Muscle layer of duodenum (tissue), 2 donors: ENCODE measurements around the gene CCDC134.

ENCODE experiments used
- H3K27ac ChIP-seq: one replicate; pipeline ENCODE4 v1.7.0; 2013; ENCODE audit warnings: mild to moderate bottlenecking, low read length
- H3K27me3 ChIP-seq: one replicate; pipeline ENCODE4 v1.7.0; 2013; ENCODE audit warnings: low read depth, mild to moderate bottlenecking, control low read depth, low read length
- H3K36me3 ChIP-seq, 2 donors: one replicate each; pipeline ENCODE4 v1.7.0; 2013; ENCODE audit warnings: low read length in 2 of 2, control low read depth in 1 of 2, mild to moderate bottlenecking in 1 of 2; ENCODE audit not compliant: insufficient read depth in 2 of 2, control insufficient read depth in 1 of 2
- H3K4me1 ChIP-seq, 2 donors: one replicate each; pipeline ENCODE4 v1.7.0; 2013; ENCODE audit warnings: low read length in 2 of 2, mild to moderate bottlenecking in 2 of 2, control low read depth in 1 of 2, moderate library complexity in 1 of 2; ENCODE audit not compliant: insufficient read depth in 2 of 2, control insufficient read depth in 1 of 2
- H3K4me3 ChIP-seq, 2 donors: one replicate each; pipeline ENCODE4 v1.7.0; 2013; ENCODE audit warnings: low read length in 2 of 2, low read depth in 1 of 2, mild to moderate bottlenecking in 1 of 2
- H3K9me3 ChIP-seq, 2 donors: one replicate each; pipeline ENCODE4 v1.7.0; 2013; ENCODE audit warnings: low read length in 2 of 2, control low read depth in 1 of 2, mild to moderate bottlenecking in 1 of 2; ENCODE audit not compliant: control insufficient read depth in 1 of 2
- donor health status: healthy.

CCDC134 gene

DNA sequence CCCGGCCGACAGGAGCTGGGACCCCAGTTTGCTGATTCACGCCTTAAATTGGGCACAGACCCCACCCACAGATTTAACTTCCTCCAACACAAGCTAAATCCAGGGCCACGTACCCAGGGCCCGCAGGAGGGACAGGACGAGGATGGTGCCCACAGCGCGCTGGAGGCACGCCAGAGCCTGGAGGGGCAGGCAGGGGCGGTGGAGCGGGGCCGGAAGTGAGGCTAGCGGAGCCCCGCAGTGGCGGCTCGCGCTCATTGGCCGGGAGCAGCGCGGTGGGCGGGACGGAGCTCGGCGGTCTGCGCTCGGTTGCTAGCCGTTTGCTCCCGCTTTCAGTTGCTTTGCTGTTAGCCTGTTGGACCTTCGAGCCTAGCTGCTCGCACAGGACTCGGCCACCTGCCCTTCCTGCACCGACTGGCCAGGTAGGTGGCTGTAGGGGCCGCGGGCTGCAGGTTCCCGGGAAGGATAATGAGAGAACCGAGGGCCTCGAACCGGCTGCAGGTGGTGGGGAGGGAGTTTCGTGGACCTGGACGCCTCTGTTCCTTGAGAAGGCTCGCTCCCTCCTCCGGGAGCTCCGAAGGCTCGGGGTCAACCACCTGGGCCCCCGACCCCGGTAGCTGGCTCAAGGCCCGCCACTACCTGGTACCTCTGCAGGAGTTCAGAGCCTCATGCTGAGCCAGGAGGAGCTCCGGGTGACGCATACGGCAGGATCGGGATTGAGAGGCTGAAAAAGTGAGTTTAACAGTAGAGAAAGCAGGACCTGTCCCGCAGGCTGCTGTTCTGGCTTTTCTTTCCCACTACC, at the start of gene CCDC134:
TSS of gene CCDC134 (plus strand) at position 332 of the 799 bp plus-strand sequence. CDS start 8,212 bp downstream, outside the sequence.
- Histone ChIP-seq H3K4me3 (peak within 1 kb of the TSS; percentile 84 to 88), H3K4me1 (peaks cover 9 to 20% of the 10 kb centered on the region in 2 donors), H3K27ac (peak within 1 kb of the TSS; percentile 90), H3K9me3 (no peaks in the 10 kb centered on the region), H3K27me3 (no peaks in the 10 kb centered on the region), H3K36me3 (no peaks in the 10 kb centered on the region)

DNA sequence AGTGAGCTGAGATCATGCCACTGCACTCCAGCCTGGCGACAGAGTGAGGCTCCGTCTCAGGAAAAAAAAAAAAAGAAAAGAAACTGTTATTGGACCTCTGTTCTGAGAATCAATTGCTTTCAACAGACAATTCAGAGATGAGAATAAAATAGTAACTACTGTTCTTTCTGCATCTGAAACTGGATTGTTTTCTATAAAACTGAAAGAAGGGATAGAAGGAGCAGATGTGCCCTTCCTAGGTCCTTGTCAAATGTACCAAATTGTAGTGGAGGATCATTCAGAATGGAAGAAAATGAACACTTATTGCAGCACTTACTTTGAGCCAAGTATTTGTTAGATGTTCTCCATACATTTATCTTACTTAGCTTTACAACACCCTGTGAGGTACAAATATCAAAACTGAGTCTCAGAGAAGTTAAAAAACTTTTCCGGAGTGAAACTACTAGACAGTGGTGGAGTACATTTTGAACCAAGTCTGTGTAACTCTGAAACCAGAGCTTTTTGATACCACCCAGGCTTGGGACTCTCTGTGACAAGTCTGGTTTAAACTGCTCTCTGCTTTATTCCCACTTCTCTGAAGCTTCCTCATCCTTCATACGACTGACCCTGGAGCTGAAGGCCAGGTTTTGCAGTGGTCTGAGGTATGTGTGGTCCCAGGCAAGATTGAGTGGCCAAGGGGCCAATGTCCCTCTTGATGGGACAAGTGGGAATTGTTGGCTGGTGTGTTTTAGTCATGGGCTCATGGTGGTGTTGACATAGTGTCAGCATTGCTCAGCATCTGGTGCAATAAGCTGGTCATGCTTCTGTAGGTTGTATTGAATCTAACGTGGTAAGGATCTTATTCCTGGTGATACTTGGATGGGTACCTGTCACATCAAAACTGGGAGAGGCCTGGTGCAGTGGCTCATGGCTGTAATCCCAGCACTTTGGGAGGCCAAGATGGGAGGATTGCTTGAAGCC, 48.2 kb upstream of the CCDC134 start:
- no peaks in the 10 kb centered on the region for H3K9me3 ChIP-seq
- no peak overlapping the region for H3K4me3 ChIP-seq
- H3K27ac ChIP-seq, result no peak overlapping the region
- H3K4me1 ChIP-seq, result no peaks in the 10 kb centered on the region
- no peaks in the 10 kb centered on the region for H3K36me3 ChIP-seq
- H3K27me3 ChIP-seq, result no peaks in the 10 kb centered on the region

- H3K4me3 ChIP-seq, result no peak overlapping the region
Measured at GRCh38 chr22:41753984-41754383, 46.5 kb upstream of the CCDC134 start.

GRCh38 chr22:41757502-41757901, 43.0 kb upstream of the CCDC134 start:
- no peaks in the 10 kb centered on the region for H3K4me1 ChIP-seq
- no peak overlapping the region for H3K4me3 ChIP-seq
- no peak overlapping the region for H3K27ac ChIP-seq
- H3K36me3 ChIP-seq, result no peaks in the 10 kb centered on the region
- H3K9me3 ChIP-seq, result no peaks in the 10 kb centered on the region
- H3K27me3 ChIP-seq, result no peaks in the 10 kb centered on the region

More at GRCh38 chr22:41753984-41754383, 46.5 kb upstream of the CCDC134 start:
- H3K4me1 ChIP-seq, result no peaks in the 10 kb centered on the region
- no peaks in the 10 kb centered on the region for H3K9me3 ChIP-seq
- no peak overlapping the region for H3K27ac ChIP-seq
- no peaks in the 10 kb centered on the region for H3K36me3 ChIP-seq
- no peaks in the 10 kb centered on the region for H3K27me3 ChIP-seq

GRCh38 chr22:41758231-41758630, 42.2 kb upstream of the CCDC134 start:
- Histone ChIP-seq H3K36me3 (no peaks in the 10 kb centered on the region), H3K27ac (no peak overlapping the region), H3K4me1 (no peaks in the 10 kb centered on the region), H3K9me3 (no peaks in the 10 kb centered on the region), H3K27me3 (no peaks in the 10 kb centered on the region), H3K4me3 (no peak overlapping the region)

DNA sequence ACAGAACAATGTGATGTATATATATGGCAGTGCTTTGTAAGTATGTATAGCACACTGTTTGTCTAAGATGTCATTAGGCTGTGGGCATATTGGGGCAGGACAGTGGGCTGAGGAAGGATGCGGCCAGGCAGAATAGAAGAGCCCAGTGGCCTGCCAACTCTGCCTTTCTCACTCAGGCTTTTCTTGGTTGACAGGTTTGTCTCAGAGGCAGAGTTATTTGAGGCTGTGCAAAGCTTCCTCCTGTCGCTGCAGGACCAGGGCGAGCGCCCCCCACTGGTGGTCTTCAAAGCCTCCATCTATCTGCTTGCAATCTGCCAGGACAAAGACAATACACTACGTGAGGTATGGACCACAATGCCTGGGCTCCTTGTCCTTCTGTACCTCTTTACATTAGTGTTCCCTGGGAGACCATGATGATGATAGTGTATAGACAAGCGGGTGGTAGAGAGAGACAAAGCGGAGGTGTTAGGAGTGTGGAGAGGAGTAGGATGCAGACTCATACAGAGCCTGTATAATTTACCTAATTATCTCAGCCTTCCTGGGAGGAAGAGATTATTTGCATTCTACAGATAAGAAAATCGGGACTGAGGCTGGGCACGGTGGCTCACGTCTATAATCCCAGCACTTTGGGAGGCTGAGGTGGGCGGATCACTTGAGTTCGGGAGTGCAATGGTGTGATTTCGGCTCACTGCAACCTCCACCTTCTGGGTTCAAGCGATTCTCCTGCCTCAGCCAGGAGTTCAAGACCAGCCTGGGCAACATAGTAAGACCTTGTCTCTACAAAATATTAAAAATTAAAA, 37.3 kb upstream of the CCDC134 start:
- H3K27me3 ChIP-seq, result no peaks in the 10 kb centered on the region
- H3K4me3 ChIP-seq, result no peak overlapping the region
- no peaks in the 10 kb centered on the region for H3K9me3 ChIP-seq
- no peaks in the 10 kb centered on the region for H3K36me3 ChIP-seq
- H3K27ac ChIP-seq, result no peak overlapping the region
- H3K4me1 ChIP-seq, result no peaks in the 10 kb centered on the region

GRCh38 chr22:41766476-41766875, 34.0 kb upstream of the CCDC134 start:
- H3K27me3 ChIP-seq, result no peaks in the 10 kb centered on the region

GRCh38 chr22:41768430-41768829, 32.0 kb upstream of the CCDC134 start:
- Histone ChIP-seq H3K9me3 (no peaks in the 10 kb centered on the region), H3K4me3 (no peak overlapping the region), H3K4me1 (no peaks in the 10 kb centered on the region), H3K27ac (no peak overlapping the region), H3K36me3 (no peaks in the 10 kb centered on the region), H3K27me3 (no peaks in the 10 kb centered on the region)

More at GRCh38 chr22:41766476-41766875, 34.0 kb upstream of the CCDC134 start:
- no peaks in the 10 kb centered on the region for H3K9me3 ChIP-seq
- no peak overlapping the region for H3K27ac ChIP-seq
- H3K36me3 ChIP-seq, result no peaks in the 10 kb centered on the region
- H3K4me1 ChIP-seq, result no peaks in the 10 kb centered on the region
- H3K4me3 ChIP-seq, result no peak overlapping the region

DNA sequence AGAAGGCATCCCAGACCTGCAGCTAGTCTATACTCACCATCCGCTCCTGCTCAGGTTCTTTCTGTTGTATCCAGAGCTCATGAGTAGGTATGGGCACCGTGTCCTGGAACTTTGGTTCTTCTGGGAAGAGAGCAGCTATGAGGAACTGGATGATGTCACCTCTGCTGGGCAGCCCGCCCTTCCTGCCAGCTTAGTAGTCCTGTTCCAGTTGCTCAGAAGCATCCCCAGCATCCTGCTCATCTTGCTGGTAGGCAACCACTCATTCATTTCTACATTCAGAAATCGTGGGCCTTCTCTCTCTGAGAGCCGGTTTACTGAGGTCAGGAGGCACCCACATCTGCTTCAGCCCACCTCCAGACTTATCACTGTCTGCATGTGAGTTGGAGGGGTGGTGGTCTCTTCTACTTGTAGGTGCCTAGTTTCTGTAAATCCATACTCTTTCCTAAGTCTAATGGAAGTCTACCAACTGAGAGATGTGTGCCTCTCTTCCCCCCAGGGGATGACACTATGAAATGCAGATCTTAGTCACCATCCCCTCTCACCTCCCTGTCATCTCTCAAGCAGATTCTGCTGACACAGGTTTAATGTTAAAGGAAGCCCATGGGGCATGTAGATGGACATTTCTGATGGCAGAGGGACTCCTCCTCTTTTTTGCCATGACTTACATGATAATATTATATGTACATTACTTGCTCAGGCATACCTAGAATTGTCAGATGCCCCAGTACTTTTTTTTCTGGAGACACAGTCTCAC, 29.6 kb upstream of the CCDC134 start:
- no peak overlapping the region for H3K27ac ChIP-seq
- no peak overlapping the region for H3K4me3 ChIP-seq
- H3K27me3 ChIP-seq, result no peaks in the 10 kb centered on the region
- no peaks in the 10 kb centered on the region for H3K36me3 ChIP-seq
- H3K4me1 ChIP-seq, result no peaks in the 10 kb centered on the region
- H3K9me3 ChIP-seq, result no peaks in the 10 kb centered on the region

DNA sequence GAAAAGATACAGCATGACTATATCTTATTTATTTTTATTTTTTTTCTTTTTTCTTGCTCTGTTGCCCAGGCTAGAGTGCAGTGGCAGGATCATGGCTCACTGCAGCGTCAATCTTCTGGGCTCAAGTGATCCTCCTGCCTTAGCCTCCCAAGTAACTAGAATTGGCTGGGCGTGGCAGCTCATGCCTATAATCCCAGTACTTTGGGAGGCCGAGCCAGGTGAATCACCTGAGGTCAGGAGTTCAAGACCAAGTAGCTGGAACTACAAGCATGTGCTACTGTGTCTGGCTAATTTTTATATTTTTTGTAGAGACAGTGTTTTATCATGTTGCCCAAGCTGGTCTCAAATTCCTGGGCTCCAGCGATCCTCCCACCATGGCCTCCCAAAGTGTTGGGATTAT, 28.3 kb upstream of the CCDC134 start:
- Histone ChIP-seq H3K4me3 (no peak overlapping the region), H3K27ac (no peak overlapping the region), H3K9me3 (no peaks in the 10 kb centered on the region), H3K27me3 (no peaks in the 10 kb centered on the region), H3K36me3 (no peaks in the 10 kb centered on the region), H3K4me1 (no peaks in the 10 kb centered on the region)
